ENCODE measurements around the gene KIAA1210.

DNA sequence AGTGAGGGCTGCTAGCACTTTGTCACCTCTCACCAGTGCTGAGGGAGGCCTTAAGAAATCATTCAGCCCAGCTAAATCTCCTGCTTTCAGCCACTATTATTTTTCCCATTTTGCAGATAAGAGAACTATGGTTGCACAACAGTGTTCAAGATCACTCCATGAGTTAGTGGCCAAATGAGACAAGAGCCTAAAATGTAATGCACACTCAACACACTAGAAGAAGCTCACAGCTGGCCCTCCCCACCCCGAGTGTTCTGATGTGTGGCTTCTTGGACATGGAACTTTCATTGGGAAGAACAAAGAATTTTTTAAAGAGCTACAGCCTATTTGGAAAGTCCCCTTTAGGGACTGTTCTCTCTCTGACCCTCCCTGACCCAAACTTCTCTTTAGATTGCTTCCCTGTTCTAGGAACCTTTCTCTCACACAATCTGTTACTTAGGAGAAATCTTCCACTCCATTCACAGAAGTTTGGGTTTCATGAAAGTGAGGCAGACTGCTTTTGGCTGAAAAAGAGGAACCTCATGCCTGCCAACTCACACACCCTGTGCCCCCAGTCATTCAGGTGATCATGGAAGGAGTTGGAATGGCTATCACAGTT lies 98.8 kb downstream of the KIAA1210 start:
- TF ChIP-seq, protein P1, sequence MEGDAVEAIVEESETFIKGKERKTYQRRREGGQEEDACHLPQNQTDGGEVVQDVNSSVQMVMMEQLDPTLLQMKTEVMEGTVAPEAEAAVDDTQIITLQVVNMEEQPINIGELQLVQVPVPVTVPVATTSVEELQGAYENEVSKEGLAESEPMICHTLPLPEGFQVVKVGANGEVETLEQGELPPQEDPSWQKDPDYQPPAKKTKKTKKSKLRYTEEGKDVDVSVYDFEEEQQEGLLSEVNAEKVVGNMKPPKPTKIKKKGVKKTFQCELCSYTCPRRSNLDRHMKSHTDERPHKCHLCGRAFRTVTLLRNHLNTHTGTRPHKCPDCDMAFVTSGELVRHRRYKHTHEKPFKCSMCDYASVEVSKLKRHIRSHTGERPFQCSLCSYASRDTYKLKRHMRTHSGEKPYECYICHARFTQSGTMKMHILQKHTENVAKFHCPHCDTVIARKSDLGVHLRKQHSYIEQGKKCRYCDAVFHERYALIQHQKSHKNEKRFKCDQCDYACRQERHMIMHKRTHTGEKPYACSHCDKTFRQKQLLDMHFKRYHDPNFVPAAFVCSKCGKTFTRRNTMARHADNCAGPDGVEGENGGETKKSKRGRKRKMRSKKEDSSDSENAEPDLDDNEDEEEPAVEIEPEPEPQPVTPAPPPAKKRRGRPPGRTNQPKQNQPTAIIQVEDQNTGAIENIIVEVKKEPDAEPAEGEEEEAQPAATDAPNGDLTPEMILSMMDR (IDR thresholded peaks at IDR 0.05 in 4 of 5, conservative IDR thresholded peaks at IDR 0.05 in 1 of 5): no peak
- TF ChIP-seq POLR2A (IDR thresholded peaks at IDR 0.05): no peak

All from gastrocnemius medialis (tissue), 4 donors.